Astrocyte (in vitro differentiated cells and primary cell): ENCODE measurements around the gene SKIL. TPM values are rescaled to one million over a fixed set of nuclear protein-coding genes. Genes with fewer than 3 reads are reported as not detected.

Source experiments
- DNase-seq: peaks from one replicate; pipeline ENCODE4 v3.0.0-alpha.2; 2010; ENCODE audit warnings: low read depth
- FAIRE-seq: peaks from 2 replicates; lab custom pipeline; 2011; peaks lifted over from hg19 to GRCh38; lab: Jason Lieb, UNC
- H2AFZ ChIP-seq: 2 replicates; pipeline ENCODE4 v1.6.0; 2012; ENCODE audit warnings: low read depth, low read length, inconsistent platforms
- H3K27ac ChIP-seq: 2 replicates; pipeline ENCODE4 v1.5.1; 2011; ENCODE audit warnings: low read depth, low read length, inconsistent platforms
- H3K27me3 ChIP-seq: 2 replicates; pipeline ENCODE4 v1.6.0; 2011; ENCODE audit warnings: low read length, inconsistent platforms; ENCODE audit not compliant: insufficient read depth
- H3K36me3 ChIP-seq: 2 replicates; pipeline ENCODE4 v1.5.1; 2011; ENCODE audit warnings: low read length, inconsistent platforms; ENCODE audit not compliant: insufficient read depth
- H3K4me1 ChIP-seq: 2 replicates; pipeline ENCODE4 v1.5.1; 2011; ENCODE audit warnings: low read length, inconsistent platforms; ENCODE audit not compliant: insufficient read depth
- H3K4me2 ChIP-seq: 2 replicates; pipeline ENCODE4 v1.6.0; 2012; ENCODE audit warnings: low read length, inconsistent platforms
- H3K4me3 ChIP-seq: 2 replicates; pipeline ENCODE4 v1.5.1; 2011; ENCODE audit warnings: low read depth, mild to moderate bottlenecking, low read length, inconsistent platforms; ENCODE audit not compliant: insufficient read depth
- H3K79me2 ChIP-seq: 2 replicates; pipeline ENCODE4 v1.6.0; 2012; ENCODE audit warnings: mild to moderate bottlenecking, low read length, inconsistent platforms; ENCODE audit not compliant: insufficient read depth
- H3K9ac ChIP-seq: 2 replicates; pipeline ENCODE4 v1.6.0; 2012; ENCODE audit warnings: mild to moderate bottlenecking, low read length, inconsistent platforms
- H3K9me3 ChIP-seq: 2 replicates; pipeline ENCODE4 v1.5.1; 2012; ENCODE audit warnings: low read depth, mild to moderate bottlenecking, low read length, inconsistent platforms; ENCODE audit not compliant: insufficient read depth
- H4K20me1 ChIP-seq: 2 replicates; pipeline ENCODE4 v1.6.0; 2012; ENCODE audit warnings: low read length, inconsistent platforms; ENCODE audit not compliant: insufficient read depth
- H3K27ac Mint-ChIP-seq: one replicate; pipeline ENCODE4 v1.8.0; 2021; ENCODE audit warnings: mild to moderate bottlenecking, mixed read lengths; ENCODE audit not compliant: unreplicated experiment
- H3K27me3 Mint-ChIP-seq: one replicate; pipeline ENCODE4 v1.8.0; 2021; ENCODE audit warnings: low read depth, mixed read lengths; ENCODE audit not compliant: unreplicated experiment
- H3K36me3 Mint-ChIP-seq: one replicate; pipeline ENCODE4 v1.8.0; 2021; ENCODE audit warnings: low read depth, mixed read lengths; ENCODE audit not compliant: unreplicated experiment
- H3K4me1 Mint-ChIP-seq: one replicate; pipeline ENCODE4 v1.8.0; 2021; ENCODE audit warnings: low read depth, mixed read lengths; ENCODE audit not compliant: unreplicated experiment
- H3K4me3 Mint-ChIP-seq: one replicate; pipeline ENCODE4 v1.8.0; 2021; ENCODE audit warnings: mild to moderate bottlenecking, moderate library complexity, mixed read lengths; ENCODE audit not compliant: unreplicated experiment
- H3K9me3 Mint-ChIP-seq: one replicate; pipeline ENCODE4 v1.8.0; 2021; ENCODE audit warnings: mild to moderate bottlenecking, mixed read lengths; ENCODE audit not compliant: unreplicated experiment
- CTCF ChIP-seq: IDR thresholded peaks from 2 replicates; pipeline ENCODE4 v1.5.1; 2011; ENCODE audit warnings: low read depth, mild to moderate bottlenecking, inconsistent platforms, low read length, moderate library complexity; ENCODE audit not compliant: insufficient read depth
- EZH2 ChIP-seq: IDR thresholded peaks from 2 replicates; pipeline ENCODE4 v1.6.1; 2012; ENCODE audit warnings: mild to moderate bottlenecking, low read length, inconsistent platforms; ENCODE audit not compliant: insufficient read depth
- total RNA-seq: library from RNA; stranded (reverse); gene quantifications from 2 replicates; pipeline ENCODE4 v1.2.1, GENCODE V29; 2021

SKIL gene
- total RNA-seq, 1 donor from 2014 or later, result 156 TPM

GRCh38 chr3:170317954-170318353 lies 39.6 kb upstream of the SKIL start:
- Histone ChIP-seq H2AFZ (no peak overlapping the region), H3K79me2 (no peaks in the 10 kb centered on the region), H4K20me1 (no peaks in the 10 kb centered on the region), H3K36me3 (no peaks in the 10 kb centered on the region), H3K27me3 (no peaks in the 10 kb centered on the region), H3K4me3 (no peak overlapping the region), H3K27ac (no peak overlapping the region), H3K4me1 (peaks cover 14% of the 10 kb centered on the region), H3K4me2 (no peak overlapping the region), H3K9ac (no peak overlapping the region), H3K9me3 (no peaks in the 10 kb centered on the region)
- peaks cover 23% of the 10 kb centered on the region for H3K4me1 Mint-ChIP-seq
- no peak for FAIRE-seq
- no peak for DNase-seq
- no peak overlapping the region for H3K27ac Mint-ChIP-seq
- H3K36me3 Mint-ChIP-seq, result no peaks in the 10 kb centered on the region
- H3K9me3 Mint-ChIP-seq, result peaks cover 2% of the 10 kb centered on the region
- H3K4me3 Mint-ChIP-seq, result no peak overlapping the region
- H3K27me3 Mint-ChIP-seq, result no peaks in the 10 kb centered on the region
- TF ChIP-seq EZH2 (no peak), CTCF (no peak)

GRCh38 chr3:170320461-170321121 lies 36.9 kb upstream of the SKIL start:
- no peaks in the 10 kb centered on the region for H3K9me3 ChIP-seq
- no peak for DNase-seq
- Mint-ChIP-seq H3K36me3 (no peaks in the 10 kb centered on the region), H3K4me1 (peaks cover 32% of the 10 kb centered on the region), H3K27me3 (no peaks in the 10 kb centered on the region), H3K9me3 (peaks cover 2% of the 10 kb centered on the region), H3K4me3 (no peak overlapping the region), H3K27ac (peak overlapping the region; percentile 97)
- TF ChIP-seq CTCF, result no peak
- H3K36me3 ChIP-seq, result no peaks in the 10 kb centered on the region
- peaks cover 15% of the 10 kb centered on the region for H3K4me1 ChIP-seq
- H4K20me1 ChIP-seq, result no peaks in the 10 kb centered on the region
- H3K4me2 ChIP-seq, result no peak overlapping the region
- FAIRE-seq, result no peak
- H3K9ac ChIP-seq, result no peak overlapping the region
- no peak overlapping the region for H2AFZ ChIP-seq
- no peaks in the 10 kb centered on the region for H3K79me2 ChIP-seq
- no peak overlapping the region for H3K27ac ChIP-seq
- H3K4me3 ChIP-seq, result no peak overlapping the region
- no peaks in the 10 kb centered on the region for H3K27me3 ChIP-seq

- H3K4me3 ChIP-seq, result no peak overlapping the region
- Mint-ChIP-seq H3K27me3 (no peaks in the 10 kb centered on the region), H3K36me3 (no peaks in the 10 kb centered on the region), H3K9me3 (peaks cover 2% of the 10 kb centered on the region), H3K4me1 (peaks cover 32% of the 10 kb centered on the region), H3K4me3 (no peak overlapping the region), H3K27ac (peak overlapping the region; percentile 97)
- DNase-seq (peak; percentile 56), FAIRE-seq (no peak)
- no peak for TF ChIP-seq CTCF
- TF ChIP-seq EZH2, result no peak
- no peaks in the 10 kb centered on the region for H3K79me2 ChIP-seq
- H3K27me3 ChIP-seq, result no peaks in the 10 kb centered on the region
- H4K20me1 ChIP-seq, result no peaks in the 10 kb centered on the region
- peak overlapping the region; percentile 7 for H3K9ac ChIP-seq
- peaks cover 15% of the 10 kb centered on the region for H3K4me1 ChIP-seq
- H2AFZ ChIP-seq, result no peak overlapping the region
- no peaks in the 10 kb centered on the region for H3K9me3 ChIP-seq
- no peaks in the 10 kb centered on the region for H3K36me3 ChIP-seq
- no peak overlapping the region for H3K27ac ChIP-seq
- peak overlapping the region; percentile 25 for H3K4me2 ChIP-seq
These were observed 36.0 kb upstream of the SKIL start for GRCh38 chr3:170321321-170322034.
